H9 (cell line): ENCODE measurements around the gene USP7. TPM values are rescaled to one million over a fixed set of nuclear protein-coding genes. Genes with fewer than 3 reads are reported as not detected.

ENCODE experiments used
- DNase-seq: peaks from one replicate; pipeline ENCODE4 v3.0.0-alpha.2; 2017
- H2AFZ ChIP-seq: one replicate; pipeline ENCODE4 v1.6.1; 2013; ENCODE audit warnings: mild to moderate bottlenecking, low read length, control low read depth, moderate library complexity
- H2AK5ac ChIP-seq: 2 replicates; pipeline ENCODE4 v1.6.1; 2013; ENCODE audit warnings: low read length, control low read depth, mixed read lengths; ENCODE audit not compliant: insufficient read length
- H2BK120ac ChIP-seq: one replicate; pipeline ENCODE4 v1.6.1; 2013; ENCODE audit warnings: low read depth, mild to moderate bottlenecking, low read length, control low read depth, inconsistent platforms; ENCODE audit not compliant: poor library complexity, severe bottlenecking
- H2BK12ac ChIP-seq: 2 replicates; pipeline ENCODE4 v1.6.1; 2013; ENCODE audit warnings: low read length, control low read depth, mixed read lengths, low read depth; ENCODE audit not compliant: insufficient read length
- H2BK15ac ChIP-seq: 2 replicates; pipeline ENCODE4 v1.6.1; 2013; ENCODE audit warnings: low read depth, low read length, control low read depth
- H2BK20ac ChIP-seq: one replicate; pipeline ENCODE4 v1.6.1; 2013; ENCODE audit warnings: low read depth, mild to moderate bottlenecking, low read length, control low read depth, inconsistent platforms; ENCODE audit not compliant: poor library complexity, severe bottlenecking
- H2BK5ac ChIP-seq: 2 replicates; pipeline ENCODE4 v1.6.1; 2013; ENCODE audit warnings: low read length, control low read depth, mixed read lengths; ENCODE audit not compliant: insufficient read length
- H3K14ac ChIP-seq: 2 replicates; pipeline ENCODE4 v1.6.1; 2013; ENCODE audit warnings: low read length, control low read depth; ENCODE audit not compliant: insufficient read depth
- H3K18ac ChIP-seq: 2 replicates; pipeline ENCODE4 v1.6.1; 2013; ENCODE audit warnings: low read depth, mild to moderate bottlenecking, mixed read lengths, low read length, control low read depth; ENCODE audit not compliant: insufficient read length
- H3K23ac ChIP-seq: 2 replicates; pipeline ENCODE4 v1.6.1; 2013; ENCODE audit warnings: low read length, control low read depth, mixed read lengths, low read depth; ENCODE audit not compliant: insufficient read length
- H3K23me2 ChIP-seq: 2 replicates; pipeline ENCODE4 v1.6.1; 2013; ENCODE audit warnings: low read depth, mild to moderate bottlenecking, mixed read lengths, low read length, control low read depth; ENCODE audit not compliant: insufficient read length, poor library complexity, severe bottlenecking
- H3K27ac ChIP-seq: 2 replicates; pipeline ENCODE4 v1.5.1; 2013; ENCODE audit warnings: low read length, control low read depth, mixed read lengths, low read depth; ENCODE audit not compliant: insufficient read length
- H3K27me3 ChIP-seq: 2 replicates; pipeline ENCODE4 v1.6.1; 2013; ENCODE audit warnings: low read length, control low read depth, inconsistent platforms; ENCODE audit not compliant: insufficient read depth
- H3K4ac ChIP-seq: 2 replicates; pipeline ENCODE4 v1.6.1; 2013; ENCODE audit warnings: low read depth, mild to moderate bottlenecking, control low read depth, inconsistent platforms, low read length, moderate library complexity
- H3K4me1 ChIP-seq: 2 replicates; pipeline ENCODE4 v1.6.1; 2013; ENCODE audit warnings: low read length, control low read depth, inconsistent platforms; ENCODE audit not compliant: insufficient read depth
- H3K4me2 ChIP-seq: 2 replicates; pipeline ENCODE4 v1.6.1; 2013; ENCODE audit warnings: low read length, control low read depth, mixed read lengths; ENCODE audit not compliant: insufficient read length, insufficient read depth
- H3K56ac ChIP-seq: 2 replicates; pipeline ENCODE4 v1.6.1; 2013; ENCODE audit warnings: low read depth, mild to moderate bottlenecking, mixed read lengths, low read length, control low read depth; ENCODE audit not compliant: insufficient read length
- H3K79me1 ChIP-seq: 2 replicates; pipeline ENCODE4 v1.6.1; 2013; ENCODE audit warnings: low read depth, mild to moderate bottlenecking, moderate library complexity, low read length, control low read depth, inconsistent platforms; ENCODE audit not compliant: insufficient read depth, poor library complexity, severe bottlenecking
- H3K79me2 ChIP-seq: 2 replicates; pipeline ENCODE4 v1.6.1; 2013; ENCODE audit warnings: low read length, control low read depth, inconsistent platforms; ENCODE audit not compliant: insufficient read depth
- H3K9ac ChIP-seq: 2 replicates; pipeline ENCODE4 v1.6.1; 2013; ENCODE audit warnings: low read length, control low read depth, mixed read lengths; ENCODE audit not compliant: insufficient read length; ENCODE audit errors: extremely low read depth
- H3K9me3 ChIP-seq: one replicate; pipeline ENCODE4 v1.6.1; 2013; ENCODE audit warnings: low read depth, low read length, inconsistent platforms; ENCODE audit not compliant: control insufficient read depth
- H3T11ph ChIP-seq: one replicate; pipeline ENCODE4 v1.6.1; 2013; ENCODE audit warnings: mild to moderate bottlenecking, low read length, control low read depth, inconsistent platforms
- H4K20me1 ChIP-seq: one replicate; pipeline ENCODE4 v1.6.1; 2013; ENCODE audit not compliant: control insufficient read depth, insufficient read length, insufficient read depth
- H4K5ac ChIP-seq: 2 replicates; pipeline ENCODE4 v1.6.1; 2013; ENCODE audit warnings: low read depth, mild to moderate bottlenecking, mixed read lengths, low read length, control low read depth; ENCODE audit not compliant: insufficient read length
- H4K8ac ChIP-seq: replicated peaks from 2 replicates; pipeline ENCODE4 v1.6.1; 2013; ENCODE audit warnings: low read length, control low read depth, mixed read lengths, low read depth; ENCODE audit not compliant: insufficient read length
- H4K91ac ChIP-seq: 2 replicates; pipeline ENCODE4 v1.6.1; 2013; ENCODE audit warnings: low read depth, mild to moderate bottlenecking, moderate library complexity, mixed read lengths, low read length, control low read depth; ENCODE audit not compliant: insufficient read length
- H3K27ac Mint-ChIP-seq, 3 experiments: 2 replicates in 2 of 3; 3 replicates in 1 of 3; pipeline ENCODE4 v1.8.0; 2020 to 2021; ENCODE audit warnings: mixed read lengths in 3 of 3, mild to moderate bottlenecking in 1 of 3, moderate library complexity in 1 of 3
- H3K27me3 Mint-ChIP-seq: 2 replicates; pipeline ENCODE4 v1.8.0; 2021; ENCODE audit warnings: low read depth, mild to moderate bottlenecking, moderate library complexity, mixed read lengths
- H3K36me3 Mint-ChIP-seq, 3 experiments: 2 replicates in 2 of 3; 3 replicates in 1 of 3; pipeline ENCODE4 v1.8.0; 2020 to 2021; ENCODE audit warnings: low read depth in 3 of 3, mixed read lengths in 3 of 3; ENCODE audit not compliant: insufficient read depth in 1 of 3
- H3K4me1 Mint-ChIP-seq, 2 experiments: 2 replicates each; pipeline ENCODE4 v1.8.0; 2020; ENCODE audit warnings: mixed read lengths in 2 of 2
- H3K4me3 Mint-ChIP-seq, 2 experiments: 2 replicates in 1 of 2; 3 replicates in 1 of 2; pipeline ENCODE4 v1.8.0; 2020 to 2021; ENCODE audit warnings: mild to moderate bottlenecking in 2 of 2, mixed read lengths in 2 of 2, moderate library complexity in 1 of 2
- H3K9me3 Mint-ChIP-seq, 2 experiments: 2 replicates in 1 of 2; 3 replicates in 1 of 2; pipeline ENCODE4 v1.8.0; 2020; ENCODE audit warnings: mild to moderate bottlenecking in 2 of 2, mixed read lengths in 2 of 2, moderate library complexity in 1 of 2
- CTCF ChIP-seq: fragments of 200-600 bp; sonication (generic); conservative IDR thresholded peaks from 3 replicates; pipeline ENCODE4 v1.8.0; 2021; ENCODE audit warnings: antibody characterized with exemption, mild to moderate bottlenecking
- WGBS: extraction: QIAGEN DNeasy Blood & Tissue Kit; methylation state at CpG from one replicate; pipeline ENCODE4 v1.1.7; 2013; ENCODE audit warnings: missing lambda C conversion rate, low lambda C conversion rate, mixed read lengths; ENCODE audit not compliant: insufficient read length; ENCODE audit errors: extremely low coverage; 5-methylcytosine and 5-hydroxymethylcytosine counted together
- total RNA-seq: library from RNA; stranded (reverse); gene quantifications from 2 replicates; pipeline ENCODE4 v1.2.1, GENCODE V29; 2021

Gene USP7
- total RNA-seq, 1 experiment from 2014 or later, result 192 TPM

DNA sequence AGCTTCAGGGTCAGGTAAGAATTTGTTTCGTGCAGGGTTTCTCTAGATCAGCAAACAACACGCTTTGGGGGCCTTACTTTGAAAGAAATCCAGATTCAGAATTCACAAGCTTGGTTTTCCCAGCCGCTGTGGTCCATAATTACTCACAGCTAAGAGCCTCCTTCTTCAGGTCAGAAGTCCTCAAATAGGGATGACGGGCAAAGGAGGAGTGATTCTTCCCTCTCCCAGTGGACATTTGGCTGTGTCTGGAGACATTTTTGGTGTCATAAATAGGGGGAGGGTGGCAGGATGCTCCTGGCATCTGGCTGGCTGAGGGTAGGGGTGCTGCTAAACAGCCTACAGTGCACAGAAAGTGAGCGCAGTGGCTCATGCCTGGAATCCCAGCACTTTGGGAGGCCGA lies 48.6 kb upstream of the USP7 start:
- no CpG with 5 or more reads among the region's 6 CpGs for WGBS
- no peak overlapping the region for H3K9ac ChIP-seq
- peaks cover 21% of the 10 kb centered on the region for H3K27me3 Mint-ChIP-seq

More for the DNA sequence above, 48.6 kb upstream of the USP7 start:
- TF ChIP-seq CTCF, result no peak
- H4K91ac ChIP-seq, result no peak overlapping the region
- no peak overlapping the region for H2BK12ac ChIP-seq
- DNase-seq, result no peak
- H3K23ac ChIP-seq, result no peak overlapping the region
- H3K4ac ChIP-seq, result no peak overlapping the region
- no peak overlapping the region for H2AFZ ChIP-seq
- H3K27ac ChIP-seq, result no peak overlapping the region
- peaks cover 0 to 7% (median 6%) of the 10 kb centered on the region in 3 experiments; a peak in 4 of 7 replicates for H3K36me3 Mint-ChIP-seq
- no peaks in the 10 kb centered on the region for H3K79me1 ChIP-seq
- H3K9me3 ChIP-seq, result peaks cover 7% of the 10 kb centered on the region
- no peak overlapping the region for H3K18ac ChIP-seq
- no peak overlapping the region for H2BK15ac ChIP-seq
- no peak overlapping the region for H2BK120ac ChIP-seq
- H3K27ac Mint-ChIP-seq, result no peak overlapping the region; a peak in 1 of 7 replicates
- no peak overlapping the region for H2BK5ac ChIP-seq
- H3K9me3 Mint-ChIP-seq, result peaks cover 7 to 13% of the 10 kb centered on the region in 2 experiments; a peak in 4 of 5 replicates
- no peak overlapping the region for H3K4me3 Mint-ChIP-seq
- H3K4me2 ChIP-seq, result no peak overlapping the region
- peaks cover 13 to 15% of the 10 kb centered on the region in 2 experiments for H3K4me1 Mint-ChIP-seq
- no peak overlapping the region for H2AK5ac ChIP-seq
- no peaks in the 10 kb centered on the region for H4K20me1 ChIP-seq
- H4K5ac ChIP-seq, result no peak overlapping the region
- H3K79me2 ChIP-seq, result no peaks in the 10 kb centered on the region
- no peaks in the 10 kb centered on the region for H3K27me3 ChIP-seq
- no peak overlapping the region for H3T11ph ChIP-seq
- H3K23me2 ChIP-seq, result no peaks in the 10 kb centered on the region
- H3K14ac ChIP-seq, result no peak overlapping the region
- no peak overlapping the region for H3K56ac ChIP-seq
- no peak overlapping the region for H2BK20ac ChIP-seq
- no peak overlapping the region for H4K8ac ChIP-seq
- no peaks in the 10 kb centered on the region; the same call in 1 of the 2 replicates for H3K4me1 ChIP-seq
